ENCODE results near the gene HELQ. TPM values are rescaled to one million over a fixed set of nuclear protein-coding genes. Genes with fewer than 3 reads are reported as not detected.
"Not testable (repeated sequence)": the region's sequence is repeated elsewhere in the genome, so short reads cannot be mapped to it uniquely, and the experiment has no call there.

Gene HELQ
- total RNA-seq, 1 donor from 2014 or later: 18.3 TPM

DNA sequence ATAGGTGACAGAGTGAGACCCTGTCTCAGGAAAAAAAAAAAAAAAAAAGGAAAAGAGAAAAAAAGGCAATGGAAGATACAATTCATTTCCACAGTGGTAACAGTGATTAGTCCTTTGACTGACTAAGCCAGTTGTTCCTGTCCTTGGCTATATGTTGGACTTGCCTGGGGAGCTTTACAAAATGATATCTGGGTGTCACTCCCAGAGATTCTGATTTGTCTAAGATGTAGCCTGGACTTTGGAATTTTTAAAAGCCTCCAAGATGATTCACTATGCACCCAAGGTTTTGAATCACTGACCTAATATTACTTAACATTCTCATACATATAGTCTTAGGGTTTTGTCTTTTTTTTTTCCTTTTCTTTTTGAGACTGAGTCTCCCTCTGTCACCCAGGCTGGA, 16.9 kb downstream of the HELQ start:
- Histone ChIP-seq H3K9me3 (ENCODE audit: control insufficient read depth in 3 of 3, low read length in 3 of 3) (no peaks in the 10 kb centered on the region), H3K9ac (ENCODE audit: low read depth in 1 of 3, low read length in 3 of 3) (no peak overlapping the region), H3K4me3 (ENCODE audit: low read length in 3 of 3) (no peak overlapping the region), H3K27ac (ENCODE audit: low read depth, low read length) (no peak overlapping the region), H3K36me3 (ENCODE audit: control insufficient read depth in 3 of 3, insufficient read depth in 3 of 3, low read length in 3 of 3) (peaks cover 10 to 27% (median 26%) of the 10 kb centered on the region in 3 donors), H3K27me3 (ENCODE audit: control insufficient read depth in 3 of 3, insufficient read depth in 3 of 3, low read length in 3 of 3) (no peaks in the 10 kb centered on the region), H3K4me1 (ENCODE audit: control insufficient read depth in 3 of 3, insufficient read depth in 3 of 3, low read length in 3 of 3) (no peaks in the 10 kb centered on the region)

DNA sequence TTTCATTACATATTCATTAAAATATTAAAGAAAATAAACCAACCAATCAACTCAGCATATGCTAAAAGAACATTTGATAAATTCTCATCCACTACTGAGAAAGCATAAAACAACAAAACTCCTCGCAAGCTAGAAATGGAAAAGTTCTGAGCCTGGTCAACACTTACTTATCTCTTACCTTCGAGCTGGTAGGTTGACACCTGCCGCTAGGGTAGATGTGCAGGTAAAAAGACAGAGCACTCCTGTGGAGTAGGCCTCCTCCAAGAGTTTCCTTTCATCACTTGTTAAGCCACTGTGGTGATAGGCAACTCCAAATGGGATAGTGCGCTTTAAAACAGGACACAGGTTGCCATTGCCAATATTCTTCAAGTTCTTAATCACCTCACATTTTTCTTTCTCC, 18.9 kb downstream of the HELQ start:
- Histone ChIP-seq H3K27me3 (ENCODE audit: control insufficient read depth in 3 of 3, insufficient read depth in 3 of 3, low read length in 3 of 3) (no peaks in the 10 kb centered on the region), H3K4me3 (ENCODE audit: low read length in 3 of 3) (no peak overlapping the region), H3K36me3 (ENCODE audit: control insufficient read depth in 3 of 3, insufficient read depth in 3 of 3, low read length in 3 of 3) (peaks cover 4 to 24% (median 24%) of the 10 kb centered on the region in 3 donors), H3K9me3 (ENCODE audit: control insufficient read depth in 3 of 3, low read length in 3 of 3) (no peaks in the 10 kb centered on the region), H3K9ac (ENCODE audit: low read depth in 1 of 3, low read length in 3 of 3) (no peak overlapping the region), H3K4me1 (ENCODE audit: control insufficient read depth in 3 of 3, insufficient read depth in 3 of 3, low read length in 3 of 3) (no peaks in the 10 kb centered on the region), H3K27ac (ENCODE audit: low read depth, low read length) (no peak overlapping the region)

DNA sequence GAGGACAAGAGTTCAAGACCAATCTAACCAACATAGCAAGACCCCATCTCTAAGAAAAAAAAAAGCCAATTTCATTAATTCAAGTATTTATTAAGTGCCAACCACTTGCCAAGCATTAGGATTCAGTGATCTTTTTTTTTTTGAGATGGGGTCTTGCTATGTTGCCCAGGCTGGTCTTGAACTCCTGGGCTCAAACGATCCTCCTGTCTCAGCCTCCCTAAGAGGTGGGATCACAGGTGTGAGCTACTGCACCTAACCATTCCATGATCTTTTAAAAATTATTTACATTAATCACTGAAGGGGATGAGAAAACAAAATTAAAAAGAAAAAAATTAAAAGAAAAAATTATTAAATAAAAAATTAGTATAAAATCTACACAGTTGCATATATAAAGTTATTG, 24.4 kb downstream of the HELQ start:
- H3K27me3 ChIP-seq (ENCODE audit: control insufficient read depth in 3 of 3, insufficient read depth in 3 of 3, low read length in 3 of 3): no peaks in the 10 kb centered on the region
- H3K36me3 ChIP-seq (ENCODE audit: control insufficient read depth in 3 of 3, insufficient read depth in 3 of 3, low read length in 3 of 3): peaks cover 7 to 25% (median 20%) of the 10 kb centered on the region in 3 donors
- no peaks in the 10 kb centered on the region for H3K9me3 ChIP-seq (ENCODE audit: control insufficient read depth in 3 of 3, low read length in 3 of 3)
- no peak overlapping the region for H3K27ac ChIP-seq (ENCODE audit: low read depth, low read length)
- H3K4me1 ChIP-seq (ENCODE audit: control insufficient read depth in 3 of 3, insufficient read depth in 3 of 3, low read length in 3 of 3): no peaks in the 10 kb centered on the region
- H3K9ac ChIP-seq (ENCODE audit: low read depth in 1 of 3, low read length in 3 of 3): no peak overlapping the region
- no peak overlapping the region for H3K4me3 ChIP-seq (ENCODE audit: low read length in 3 of 3)

DNA sequence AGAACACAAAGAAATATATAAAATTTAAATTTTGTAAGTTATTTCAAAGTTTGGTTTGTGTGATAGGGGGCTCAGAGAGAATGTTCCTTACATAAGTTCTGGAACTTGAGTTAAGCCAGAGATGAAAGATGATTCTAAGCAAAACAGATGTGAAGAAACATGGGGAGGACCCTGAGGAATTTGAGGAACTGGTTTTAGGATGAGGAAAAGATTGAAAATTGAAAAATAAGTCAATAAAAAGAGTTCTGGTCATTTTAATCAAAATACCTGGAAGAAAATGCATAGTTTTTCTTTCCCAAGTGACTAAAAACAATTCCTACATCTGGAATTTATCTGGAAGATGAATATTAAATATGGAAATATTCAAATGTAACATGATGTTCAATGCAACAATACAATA, 37.4 kb downstream of the HELQ start:
- Histone ChIP-seq H3K9me3 (ENCODE audit: control insufficient read depth in 3 of 3, low read length in 3 of 3) (no peaks in the 10 kb centered on the region), H3K27me3 (ENCODE audit: control insufficient read depth in 3 of 3, insufficient read depth in 3 of 3, low read length in 3 of 3) (no peaks in the 10 kb centered on the region), H3K27ac (ENCODE audit: low read depth, low read length) (no peak overlapping the region), H3K4me3 (ENCODE audit: low read length in 3 of 3) (no peak overlapping the region), H3K4me1 (ENCODE audit: control insufficient read depth in 3 of 3, insufficient read depth in 3 of 3, low read length in 3 of 3) (no peaks in the 10 kb centered on the region), H3K36me3 (ENCODE audit: control insufficient read depth in 3 of 3, insufficient read depth in 3 of 3, low read length in 3 of 3) (peaks cover 14 to 43% (median 43%) of the 10 kb centered on the region in 3 donors), H3K9ac (ENCODE audit: low read depth in 1 of 3, low read length in 3 of 3) (no peak overlapping the region)

DNA sequence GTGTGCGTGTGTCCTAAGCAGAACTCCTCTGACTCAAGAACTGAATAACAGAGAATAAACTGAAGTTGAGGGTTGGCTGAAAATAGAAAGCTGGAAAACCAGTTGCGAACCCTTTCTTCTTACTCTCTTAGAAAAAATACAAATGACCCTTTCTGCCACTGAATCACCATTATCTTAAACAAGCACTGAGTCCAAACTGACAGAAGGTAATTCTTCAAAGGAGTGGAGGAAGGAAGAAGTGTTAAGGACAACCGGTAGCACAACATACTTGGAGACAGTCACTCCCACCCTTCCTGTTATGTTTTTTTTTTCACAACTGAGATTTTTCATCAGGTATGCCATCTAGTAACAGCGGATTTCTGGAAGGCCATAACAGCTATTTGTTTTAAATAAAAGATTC, 38.1 kb downstream of the HELQ start:
- Histone ChIP-seq H3K27ac (ENCODE audit: low read depth, low read length) (no peak overlapping the region), H3K4me3 (ENCODE audit: low read length in 3 of 3) (no peak overlapping the region), H3K36me3 (ENCODE audit: control insufficient read depth in 3 of 3, insufficient read depth in 3 of 3, low read length in 3 of 3) (peaks cover 17 to 45% (median 44%) of the 10 kb centered on the region in 3 donors), H3K27me3 (ENCODE audit: control insufficient read depth in 3 of 3, insufficient read depth in 3 of 3, low read length in 3 of 3) (no peaks in the 10 kb centered on the region), H3K9me3 (ENCODE audit: control insufficient read depth in 3 of 3, low read length in 3 of 3) (no peaks in the 10 kb centered on the region), H3K4me1 (ENCODE audit: control insufficient read depth in 3 of 3, insufficient read depth in 3 of 3, low read length in 3 of 3) (no peaks in the 10 kb centered on the region), H3K9ac (ENCODE audit: low read depth in 1 of 3, low read length in 3 of 3) (no peak overlapping the region)

DNA sequence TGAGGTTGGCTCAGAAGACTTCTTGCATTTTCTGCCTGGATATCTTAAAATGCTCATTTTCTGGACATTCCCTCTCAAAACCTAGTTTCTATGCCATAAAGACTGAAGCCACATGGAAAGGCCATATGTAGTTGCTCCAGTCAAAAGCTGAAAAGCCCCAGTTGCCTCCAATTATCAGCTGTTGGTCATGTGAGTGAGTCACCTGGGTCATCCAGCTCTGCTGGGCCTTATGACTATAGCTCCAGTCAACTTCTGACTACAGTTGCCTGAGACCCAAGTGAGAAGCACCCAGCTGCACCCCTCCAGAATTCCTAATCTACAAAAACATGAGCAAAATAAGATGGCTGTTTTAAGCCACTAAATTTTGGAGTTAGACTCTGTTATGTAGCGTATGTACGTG, 41.9 kb downstream of the HELQ start:
- Histone ChIP-seq H3K27ac (ENCODE audit: low read depth, low read length) (no peak overlapping the region), H3K9ac (ENCODE audit: low read depth in 1 of 3, low read length in 3 of 3) (no peak overlapping the region), H3K36me3 (ENCODE audit: control insufficient read depth in 3 of 3, insufficient read depth in 3 of 3, low read length in 3 of 3) (peaks cover 19 to 43% (median 32%) of the 10 kb centered on the region in 3 donors), H3K27me3 (ENCODE audit: control insufficient read depth in 3 of 3, insufficient read depth in 3 of 3, low read length in 3 of 3) (no peaks in the 10 kb centered on the region), H3K4me3 (ENCODE audit: low read length in 3 of 3) (no peak overlapping the region), H3K4me1 (ENCODE audit: control insufficient read depth in 3 of 3, insufficient read depth in 3 of 3, low read length in 3 of 3) (no peaks in the 10 kb centered on the region), H3K9me3 (ENCODE audit: control insufficient read depth in 3 of 3, low read length in 3 of 3) (no peaks in the 10 kb centered on the region)

DNA sequence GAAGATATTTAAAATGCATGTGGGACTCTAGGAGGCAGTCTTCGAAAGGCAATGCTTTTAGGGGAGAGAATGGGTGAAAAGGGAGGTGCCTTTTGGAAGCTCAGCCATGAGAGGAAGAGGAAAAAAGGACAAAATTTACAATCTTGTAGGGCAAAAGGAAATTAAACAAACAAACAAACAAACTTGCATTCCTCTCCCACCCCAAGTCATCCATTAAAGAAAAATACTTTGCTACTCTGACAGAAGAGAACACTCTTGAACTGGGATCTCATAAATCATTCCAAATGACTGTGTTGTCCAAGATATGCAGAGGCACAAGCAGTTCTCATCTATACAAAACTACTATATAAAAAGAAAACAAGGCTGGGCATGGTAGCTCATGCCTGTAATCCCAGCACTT, 46.7 kb downstream of the HELQ start:
- Histone ChIP-seq H3K27me3 (ENCODE audit: control insufficient read depth in 3 of 3, insufficient read depth in 3 of 3, low read length in 3 of 3) (no peaks in the 10 kb centered on the region), H3K27ac (ENCODE audit: low read depth, low read length) (no peak overlapping the region), H3K9me3 (ENCODE audit: control insufficient read depth in 3 of 3, low read length in 3 of 3) (no peaks in the 10 kb centered on the region), H3K4me3 (ENCODE audit: low read length in 3 of 3) (no peak overlapping the region), H3K9ac (ENCODE audit: low read depth in 1 of 3, low read length in 3 of 3) (no peak overlapping the region), H3K4me1 (ENCODE audit: control insufficient read depth in 3 of 3, insufficient read depth in 3 of 3, low read length in 3 of 3) (no peaks in the 10 kb centered on the region), H3K36me3 (ENCODE audit: control insufficient read depth in 3 of 3, insufficient read depth in 3 of 3, low read length in 3 of 3) (peaks cover 20 to 31% (median 20%) of the 10 kb centered on the region in 3 donors)

DNA sequence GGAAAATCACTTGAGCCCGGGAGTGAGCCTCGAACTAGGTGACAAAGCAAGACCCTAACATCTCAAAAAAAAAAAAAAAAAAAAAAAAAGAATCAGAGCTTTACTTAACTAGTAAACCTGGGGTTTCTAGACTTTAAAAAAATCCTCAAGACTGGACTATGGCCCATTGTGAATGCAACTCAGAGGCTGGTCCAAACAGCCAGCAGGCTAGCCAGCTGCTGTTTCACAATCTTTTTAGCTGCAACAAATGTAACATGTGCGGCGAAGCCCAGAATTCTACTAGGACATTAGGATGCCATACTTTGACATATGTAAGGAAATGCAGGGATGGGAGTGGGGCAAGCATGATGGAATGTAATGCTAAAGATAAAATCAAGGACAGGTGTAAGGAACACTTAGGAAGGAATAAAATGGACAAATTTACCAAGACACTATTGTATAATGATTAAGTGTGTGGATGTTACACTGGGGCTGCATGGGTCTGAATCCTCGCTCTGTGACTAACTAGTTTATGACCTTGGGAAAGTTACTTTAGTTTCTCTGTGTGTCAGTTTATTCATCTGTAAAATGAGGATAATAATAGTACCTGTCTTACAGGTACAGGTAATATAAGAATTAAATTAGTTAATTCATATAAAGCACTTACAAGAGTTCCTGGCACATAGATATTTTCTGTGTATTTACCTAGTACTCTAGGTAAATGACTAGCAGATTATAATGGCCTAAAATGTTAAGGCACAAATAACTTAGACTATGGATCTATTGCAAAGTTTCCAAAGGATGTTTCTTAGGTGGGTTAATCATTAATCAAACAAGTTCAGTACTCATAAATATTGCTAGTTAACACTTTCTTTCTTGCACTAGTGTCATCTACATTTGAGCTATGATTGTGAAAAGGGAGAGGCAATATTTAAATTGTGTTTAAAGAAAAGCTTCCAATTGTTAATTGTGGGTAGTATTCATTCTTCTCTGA, 49.5 kb downstream of the HELQ start:
- H3K9me3 ChIP-seq (ENCODE audit: control insufficient read depth in 3 of 3, low read length in 3 of 3): no peaks in the 10 kb centered on the region
- H3K27me3 ChIP-seq (ENCODE audit: control insufficient read depth in 3 of 3, insufficient read depth in 3 of 3, low read length in 3 of 3): no peaks in the 10 kb centered on the region
- peaks cover 4 to 13% (median 11%) of the 10 kb centered on the region in 3 donors for H3K36me3 ChIP-seq (ENCODE audit: control insufficient read depth in 3 of 3, insufficient read depth in 3 of 3, low read length in 3 of 3)
- no peak overlapping the region for H3K9ac ChIP-seq (ENCODE audit: low read depth in 1 of 3, low read length in 3 of 3)
- no peak overlapping the region for H3K4me3 ChIP-seq (ENCODE audit: low read length in 3 of 3)
- H3K27ac ChIP-seq (ENCODE audit: low read depth, low read length): no peak overlapping the region
- H3K4me1 ChIP-seq (ENCODE audit: control insufficient read depth in 3 of 3, insufficient read depth in 3 of 3, low read length in 3 of 3): no peaks in the 10 kb centered on the region

DNA sequence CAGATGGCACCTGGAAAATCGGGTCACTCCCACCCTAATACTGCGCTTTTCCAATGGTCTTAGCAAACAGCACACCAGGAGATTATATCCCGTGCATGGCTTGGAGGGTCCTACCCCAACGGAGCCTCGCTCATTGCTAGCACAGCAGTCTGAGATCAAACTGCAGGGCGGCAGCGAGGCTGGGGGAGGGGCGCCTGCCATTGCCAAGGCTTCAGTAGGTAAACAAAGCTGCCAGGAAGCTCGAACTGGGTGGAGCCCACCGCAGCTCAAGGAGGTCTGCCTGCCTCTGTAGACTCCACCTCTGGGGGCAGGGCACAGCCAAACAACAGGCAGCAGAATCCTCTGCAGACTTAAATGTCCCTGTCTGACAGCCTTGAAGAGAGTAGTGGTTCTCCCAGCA, 57.5 kb downstream of the HELQ start:
- not testable (repeated sequence) for H3K27ac ChIP-seq (ENCODE audit: low read depth, low read length); H3K9me3 ChIP-seq (ENCODE audit: control insufficient read depth in 3 of 3, low read length in 3 of 3)

DNA sequence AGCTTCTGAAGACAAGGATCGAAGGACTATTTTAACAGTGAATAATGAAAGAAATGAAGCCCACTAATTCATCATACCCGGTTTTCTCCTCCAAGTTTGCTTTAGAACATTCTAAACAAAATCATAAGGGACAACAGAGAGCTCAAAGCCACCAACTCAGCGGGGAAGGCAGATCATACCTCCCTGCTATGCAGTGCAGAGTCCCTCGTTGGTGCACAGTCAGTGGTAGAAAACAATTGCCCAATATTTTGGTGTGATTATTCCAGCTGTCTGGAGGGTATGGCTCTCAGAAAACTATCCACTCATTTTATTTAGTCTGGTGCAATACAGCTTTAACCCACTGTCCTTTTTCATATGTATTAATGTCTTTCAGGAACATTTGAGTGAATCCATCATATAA, 61.7 kb downstream of the HELQ start:
- no peaks in the 10 kb centered on the region for H3K27me3 ChIP-seq (ENCODE audit: control insufficient read depth in 3 of 3, insufficient read depth in 3 of 3, low read length in 3 of 3)
- H3K27ac ChIP-seq (ENCODE audit: low read depth, low read length): no peak overlapping the region
- peaks cover 13 to 23% (median 18%) of the 10 kb centered on the region in 3 donors for H3K4me1 ChIP-seq (ENCODE audit: control insufficient read depth in 3 of 3, insufficient read depth in 3 of 3, low read length in 3 of 3)
- no peaks in the 10 kb centered on the region for H3K9me3 ChIP-seq (ENCODE audit: control insufficient read depth in 3 of 3, low read length in 3 of 3)
- H3K4me3 ChIP-seq (ENCODE audit: low read length in 3 of 3): no peak overlapping the region
- peaks cover 0 to 2% (median 0%) of the 10 kb centered on the region in 3 donors for H3K36me3 ChIP-seq (ENCODE audit: control insufficient read depth in 3 of 3, insufficient read depth in 3 of 3, low read length in 3 of 3)
- H3K9ac ChIP-seq (ENCODE audit: low read depth in 1 of 3, low read length in 3 of 3): no peak overlapping the region

More for the DNA sequence above, 57.5 kb downstream of the HELQ start:
- not testable (repeated sequence) for H3K27me3 ChIP-seq (ENCODE audit: control insufficient read depth in 3 of 3, insufficient read depth in 3 of 3, low read length in 3 of 3); H3K4me1 ChIP-seq (ENCODE audit: control insufficient read depth in 3 of 3, insufficient read depth in 3 of 3, low read length in 3 of 3); H3K9ac ChIP-seq (ENCODE audit: low read depth in 1 of 3, low read length in 3 of 3); H3K36me3 ChIP-seq (ENCODE audit: control insufficient read depth in 3 of 3, insufficient read depth in 3 of 3, low read length in 3 of 3); H3K4me3 ChIP-seq (ENCODE audit: low read length in 3 of 3)

Measured in skeletal muscle tissue (tissue), 4 donors.